ENCODE data around the gene SDCCAG8. TPM values are rescaled to one million over a fixed set of nuclear protein-coding genes. Genes with fewer than 3 reads are reported as not detected.

Gene SDCCAG8
- total and polyA plus RNA-seq, 10 donors, result 14.8 to 79.3 (median 46.5) TPM

DNA sequence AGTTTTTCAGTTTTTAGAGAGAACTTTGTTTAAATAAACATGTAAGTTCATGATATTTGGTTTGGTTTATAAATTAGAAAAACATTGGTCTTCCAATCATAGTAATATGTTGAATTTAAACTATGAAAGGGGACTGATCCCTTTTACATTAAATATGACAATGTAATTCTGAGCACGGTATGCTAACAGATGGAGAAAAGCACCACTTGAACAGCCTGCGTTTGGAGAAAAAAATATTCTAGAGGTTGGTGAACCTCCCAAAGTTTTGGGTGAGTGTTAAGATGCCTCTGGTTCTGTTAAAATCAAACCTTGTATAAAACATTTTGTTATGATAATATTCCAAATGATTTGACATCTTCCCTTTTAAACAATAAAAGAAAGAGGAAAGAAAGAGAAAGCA is 123.9 kb downstream of the SDCCAG8 start:
- Histone ChIP-seq H3K36me3 (peaks cover 0 to 56% (median 12%) of the 10 kb centered on the region in 6 donors), H3K4me3 (no peak overlapping the region), H3K4me1 (no peaks in the 10 kb centered on the region), H3K9me3 (peaks cover 0 to 3% (median under 1%) of the 10 kb centered on the region in 8 donors), H3K27me3 (replicated peaks in 1 of 7) (no peaks in the 10 kb centered on the region), H3K27ac (no peak overlapping the region)
- WGBS, 5 donors, result 88 to 96% (median 94%) methylated on average over 2 of the region's 2 CpGs
- TF ChIP-seq POLR2A (IDR thresholded peaks at IDR 0.05) (no peak), POLR2AphosphoS5 (IDR thresholded peaks at IDR 0.05) (no peak)
- TF ChIP-seq, protein P1, sequence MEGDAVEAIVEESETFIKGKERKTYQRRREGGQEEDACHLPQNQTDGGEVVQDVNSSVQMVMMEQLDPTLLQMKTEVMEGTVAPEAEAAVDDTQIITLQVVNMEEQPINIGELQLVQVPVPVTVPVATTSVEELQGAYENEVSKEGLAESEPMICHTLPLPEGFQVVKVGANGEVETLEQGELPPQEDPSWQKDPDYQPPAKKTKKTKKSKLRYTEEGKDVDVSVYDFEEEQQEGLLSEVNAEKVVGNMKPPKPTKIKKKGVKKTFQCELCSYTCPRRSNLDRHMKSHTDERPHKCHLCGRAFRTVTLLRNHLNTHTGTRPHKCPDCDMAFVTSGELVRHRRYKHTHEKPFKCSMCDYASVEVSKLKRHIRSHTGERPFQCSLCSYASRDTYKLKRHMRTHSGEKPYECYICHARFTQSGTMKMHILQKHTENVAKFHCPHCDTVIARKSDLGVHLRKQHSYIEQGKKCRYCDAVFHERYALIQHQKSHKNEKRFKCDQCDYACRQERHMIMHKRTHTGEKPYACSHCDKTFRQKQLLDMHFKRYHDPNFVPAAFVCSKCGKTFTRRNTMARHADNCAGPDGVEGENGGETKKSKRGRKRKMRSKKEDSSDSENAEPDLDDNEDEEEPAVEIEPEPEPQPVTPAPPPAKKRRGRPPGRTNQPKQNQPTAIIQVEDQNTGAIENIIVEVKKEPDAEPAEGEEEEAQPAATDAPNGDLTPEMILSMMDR (IDR thresholded peaks at IDR 0.05 in 8 of 11, conservative IDR thresholded peaks at IDR 0.05 in 3 of 11), result no peak
- intact Hi-C loops (cut with DNase I; ENCODE audit: low total_unique reads), result no loop called here
- no peak for DNase-seq

DNA sequence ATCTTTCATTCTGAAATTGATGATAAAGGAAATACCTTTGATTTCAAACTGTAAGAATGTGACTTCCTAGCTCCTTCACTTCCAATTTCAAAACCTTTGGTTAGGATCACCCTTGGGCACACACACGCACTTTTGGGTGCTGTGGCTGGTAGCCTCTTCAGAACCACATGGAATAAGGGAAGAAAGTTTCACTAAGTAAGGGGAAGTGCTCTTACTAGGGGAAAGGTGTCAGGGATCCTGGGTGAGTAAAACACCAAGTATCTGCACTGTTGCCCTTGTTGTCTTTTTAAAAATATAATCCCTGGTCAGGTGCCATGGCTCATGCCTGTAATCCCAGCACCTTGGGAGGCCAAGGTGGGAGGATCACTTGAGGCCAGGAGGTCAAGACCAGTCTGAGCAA is 132.4 kb downstream of the SDCCAG8 start:
- Histone ChIP-seq H3K27ac (no peak overlapping the region), H3K4me1 (peaks cover 0 to 12% (median 4%) of the 10 kb centered on the region in 6 donors), H3K36me3 (peaks cover 0 to 28% (median 6%) of the 10 kb centered on the region in 6 donors), H3K4me3 (no peak overlapping the region), H3K27me3 (replicated peaks in 1 of 7) (no peaks in the 10 kb centered on the region), H3K9me3 (no peaks in the 10 kb centered on the region)
- DNase-seq, result no peak
- TF ChIP-seq, protein P1 (IDR thresholded peaks at IDR 0.05 in 8 of 11, conservative IDR thresholded peaks at IDR 0.05 in 3 of 11), result no peak
- TF ChIP-seq POLR2AphosphoS5 (IDR thresholded peaks at IDR 0.05) (no peak), POLR2A (IDR thresholded peaks at IDR 0.05) (no peak)
- WGBS, 5 donors, result 68 to 90% (median 79%) methylated on average over 1 of the region's 1 CpG
- intact Hi-C loops (cut with DNase I; ENCODE audit: low total_unique reads), result no loop called here

DNA sequence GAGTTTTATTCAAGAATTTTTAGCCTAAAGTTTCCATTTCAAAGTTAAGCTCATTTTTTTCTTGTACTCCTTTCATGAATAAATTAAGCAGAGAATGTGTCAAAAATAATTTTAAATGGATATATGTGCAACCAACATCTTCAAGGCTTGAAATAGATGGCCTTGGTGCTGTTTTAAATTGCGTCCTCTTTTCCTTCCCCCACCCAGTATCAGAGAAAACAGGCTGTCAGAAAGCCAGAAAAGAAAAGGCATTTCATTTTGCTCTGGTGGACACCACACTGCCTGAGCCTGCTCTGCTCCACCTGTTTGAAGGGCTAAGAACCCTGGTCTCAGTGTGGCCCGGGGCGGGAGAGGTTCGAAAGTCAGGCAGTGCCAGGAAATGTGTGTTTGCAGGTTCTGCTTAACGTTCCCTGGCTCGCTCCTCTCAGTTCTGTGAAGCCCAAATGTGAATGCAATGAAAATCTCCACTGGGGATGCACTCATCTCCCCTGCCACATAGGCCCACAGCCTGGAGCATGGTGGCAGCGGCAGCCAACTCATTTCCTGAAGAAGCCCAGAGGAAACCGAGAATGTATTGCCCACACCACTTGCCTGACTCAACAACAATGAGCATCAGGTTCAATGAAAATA is 134.4 kb downstream of the SDCCAG8 start:
- peak overlapping the region in 1 of 8 donors; percentile 1 for H3K27ac ChIP-seq
- intact Hi-C loops (cut with DNase I; ENCODE audit: low total_unique reads), result no loop called here
- no peak for DNase-seq
- no peak overlapping the region for H3K4me3 ChIP-seq
- peaks cover 0 to 13% (median 2%) of the 10 kb centered on the region in 6 donors for H3K36me3 ChIP-seq
- no peaks in the 10 kb centered on the region for H3K9me3 ChIP-seq
- peaks cover 0 to 12% (median 4%) of the 10 kb centered on the region in 6 donors for H3K4me1 ChIP-seq
- TF ChIP-seq POLR2A (IDR thresholded peaks at IDR 0.05), result no peak
- TF ChIP-seq, protein P1 (IDR thresholded peaks at IDR 0.05 in 8 of 11, conservative IDR thresholded peaks at IDR 0.05 in 3 of 11), result no peak
- TF ChIP-seq POLR2AphosphoS5 (IDR thresholded peaks at IDR 0.05), result no peak
- 35 to 46% (median 42%) methylated on average over 8 of the region's 8 CpGs for WGBS, 5 donors
- no peaks in the 10 kb centered on the region for H3K27me3 ChIP-seq (replicated peaks in 1 of 7)

DNA sequence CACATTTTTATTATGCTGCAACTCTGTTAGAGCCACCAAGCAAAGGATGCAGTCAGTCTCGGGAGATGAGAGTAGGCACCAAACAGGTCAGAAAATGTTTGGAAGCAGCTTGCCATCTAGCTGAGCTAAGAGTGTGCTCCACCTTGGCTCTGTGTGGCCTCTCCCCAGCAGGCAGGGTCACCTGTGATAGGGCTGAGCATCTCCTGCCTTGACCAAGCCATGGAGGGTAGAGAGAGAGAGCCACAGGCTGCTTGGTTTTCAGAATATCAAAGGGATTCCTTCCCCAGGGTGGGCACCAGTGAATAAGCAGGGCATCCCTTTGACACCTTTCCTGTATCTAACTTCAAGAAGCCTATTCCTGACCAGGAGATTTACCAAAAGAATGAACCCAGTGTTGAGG is 135.5 kb downstream of the SDCCAG8 start:
- H3K4me1 ChIP-seq, result peaks cover 0 to 12% (median 4%) of the 10 kb centered on the region in 6 donors
- TF ChIP-seq, protein P1 (IDR thresholded peaks at IDR 0.05 in 8 of 11, conservative IDR thresholded peaks at IDR 0.05 in 3 of 11), result no peak
- TF ChIP-seq POLR2A (IDR thresholded peaks at IDR 0.05) (no peak), POLR2AphosphoS5 (IDR thresholded peaks at IDR 0.05) (no peak)
- H3K27me3 ChIP-seq (replicated peaks in 1 of 7), result no peaks in the 10 kb centered on the region
- intact Hi-C loops (cut with DNase I; ENCODE audit: low total_unique reads), result no loop called here
- no peak overlapping the region for H3K4me3 ChIP-seq
- DNase-seq, result no peak
- H3K9me3 ChIP-seq, result no peaks in the 10 kb centered on the region
- no peak overlapping the region for H3K27ac ChIP-seq
- 93 to 100% (median 100%) methylated on average over 1 of the region's 1 CpG for whole genome bisulfite sequencing, 5 donors
- peaks cover 0 to 6% (median 0%) of the 10 kb centered on the region in 6 donors for H3K36me3 ChIP-seq

All from spleen (tissue), 11 donors.